ENCODE results near the gene KANSL1. TPM values are rescaled to one million over a fixed set of nuclear protein-coding genes. Genes with fewer than 3 reads are reported as not detected.
A peak's percentile ranks its signal among the peaks of the same experiment; 100 is the strongest.

Gene KANSL1
- total RNA-seq, 2 donors from 2014 or later, result 137 to 144 TPM

DNA sequence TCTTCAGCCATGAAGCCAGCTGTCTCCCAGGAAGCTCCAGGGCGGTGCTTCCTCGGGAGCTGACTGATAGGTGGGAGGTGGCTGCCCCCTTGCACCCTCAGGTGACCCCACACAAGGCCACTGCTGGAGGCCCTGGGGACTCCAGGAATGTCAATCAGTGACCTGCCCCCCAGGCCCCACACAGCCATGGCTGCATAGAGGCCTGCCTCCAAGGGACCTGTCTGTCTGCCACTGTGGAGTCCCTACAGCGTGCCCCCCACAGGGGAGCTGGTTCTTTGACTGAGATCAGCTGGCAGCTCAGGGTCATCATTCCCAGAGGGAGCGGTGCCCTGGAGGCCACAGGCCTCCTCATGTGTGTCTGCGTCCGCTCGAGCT is 180.1 kb downstream of the KANSL1 start:
- DNase-seq, result peak; percentile 59
- H3K4me3 Mint-ChIP-seq, result no peak overlapping the region
- H3K27me3 Mint-ChIP-seq (ENCODE audit: insufficient read depth), result no peaks in the 10 kb centered on the region
- H3K36me3 Mint-ChIP-seq (ENCODE audit: low read depth), result no peaks in the 10 kb centered on the region
- Histone ChIP-seq H3K27ac (ENCODE audit: low read depth, low read length) (no peak overlapping the region), H3K9ac (ENCODE audit: extremely low read depth, low read length, poor library complexity, severe bottlenecking) (no peak overlapping the region), H3K4me3 (ENCODE audit: low read length) (no peak overlapping the region), H3K27me3 (ENCODE audit: control insufficient read depth, insufficient read depth, low read length, poor library complexity, severe bottlenecking) (no peaks in the 10 kb centered on the region), H3K36me3 (ENCODE audit: control insufficient read depth, insufficient read depth, low read length) (no peaks in the 10 kb centered on the region), H3K4me1 (ENCODE audit: control insufficient read depth, insufficient read depth, low read length) (no peaks in the 10 kb centered on the region), H3K9me3 (ENCODE audit: control insufficient read depth, low read length) (no peaks in the 10 kb centered on the region)
- no peaks in the 10 kb centered on the region for H3K9me3 Mint-ChIP-seq
- 89 to 93% methylated on average over 3 to 7 of the region's 7 CpGs for WGBS, 2 experiments (ENCODE audit: insufficient coverage in 1 of 2, insufficient read length in 1 of 2)
- H3K27ac Mint-ChIP-seq, result no peak overlapping the region
- TF ChIP-seq, protein P1, sequence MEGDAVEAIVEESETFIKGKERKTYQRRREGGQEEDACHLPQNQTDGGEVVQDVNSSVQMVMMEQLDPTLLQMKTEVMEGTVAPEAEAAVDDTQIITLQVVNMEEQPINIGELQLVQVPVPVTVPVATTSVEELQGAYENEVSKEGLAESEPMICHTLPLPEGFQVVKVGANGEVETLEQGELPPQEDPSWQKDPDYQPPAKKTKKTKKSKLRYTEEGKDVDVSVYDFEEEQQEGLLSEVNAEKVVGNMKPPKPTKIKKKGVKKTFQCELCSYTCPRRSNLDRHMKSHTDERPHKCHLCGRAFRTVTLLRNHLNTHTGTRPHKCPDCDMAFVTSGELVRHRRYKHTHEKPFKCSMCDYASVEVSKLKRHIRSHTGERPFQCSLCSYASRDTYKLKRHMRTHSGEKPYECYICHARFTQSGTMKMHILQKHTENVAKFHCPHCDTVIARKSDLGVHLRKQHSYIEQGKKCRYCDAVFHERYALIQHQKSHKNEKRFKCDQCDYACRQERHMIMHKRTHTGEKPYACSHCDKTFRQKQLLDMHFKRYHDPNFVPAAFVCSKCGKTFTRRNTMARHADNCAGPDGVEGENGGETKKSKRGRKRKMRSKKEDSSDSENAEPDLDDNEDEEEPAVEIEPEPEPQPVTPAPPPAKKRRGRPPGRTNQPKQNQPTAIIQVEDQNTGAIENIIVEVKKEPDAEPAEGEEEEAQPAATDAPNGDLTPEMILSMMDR (conservative IDR thresholded peaks at IDR 0.05), result no peak
- no peaks in the 10 kb centered on the region for H3K4me1 Mint-ChIP-seq

DNA sequence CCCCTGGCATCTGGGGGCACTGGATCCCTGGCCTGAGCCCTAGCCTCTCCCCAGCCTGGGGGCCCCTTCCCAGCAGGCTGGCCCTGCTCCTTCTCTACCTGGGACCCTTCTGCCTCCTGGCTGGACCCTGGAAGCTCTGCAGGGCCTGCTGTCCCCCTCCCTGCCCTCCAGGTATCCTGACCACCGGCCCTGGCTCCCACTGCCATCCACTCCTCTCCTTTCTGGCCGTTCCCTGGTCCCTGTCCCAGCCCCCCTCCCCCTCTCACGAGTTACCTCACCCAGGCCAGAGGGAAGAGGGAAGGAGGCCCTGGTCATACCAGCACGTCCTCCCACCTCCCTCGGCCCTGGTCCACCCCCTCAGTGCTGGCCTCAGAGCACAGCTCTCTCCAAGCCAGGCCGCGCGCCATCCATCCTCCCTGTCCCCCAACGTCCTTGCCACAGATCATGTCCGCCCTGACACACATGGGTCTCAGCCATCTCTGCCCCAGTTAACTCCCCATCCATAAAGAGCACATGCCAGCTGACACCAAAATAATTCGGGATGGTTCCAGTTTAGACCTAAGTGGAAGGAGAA is 180.6 kb downstream of the KANSL1 start:
- Histone ChIP-seq H3K27ac (ENCODE audit: low read depth, low read length) (no peak overlapping the region), H3K4me1 (ENCODE audit: control insufficient read depth, insufficient read depth, low read length) (no peaks in the 10 kb centered on the region), H3K36me3 (ENCODE audit: control insufficient read depth, insufficient read depth, low read length) (no peaks in the 10 kb centered on the region), H3K9me3 (ENCODE audit: control insufficient read depth, low read length) (no peaks in the 10 kb centered on the region), H3K4me3 (ENCODE audit: low read length) (no peak overlapping the region), H3K9ac (ENCODE audit: extremely low read depth, low read length, poor library complexity, severe bottlenecking) (no peak overlapping the region), H3K27me3 (ENCODE audit: control insufficient read depth, insufficient read depth, low read length, poor library complexity, severe bottlenecking) (no peaks in the 10 kb centered on the region)
- H3K27ac Mint-ChIP-seq, result no peak overlapping the region
- no peaks in the 10 kb centered on the region for H3K4me1 Mint-ChIP-seq
- no peaks in the 10 kb centered on the region for H3K27me3 Mint-ChIP-seq (ENCODE audit: insufficient read depth)
- DNase-seq, result no peak
- TF ChIP-seq, protein P1 (conservative IDR thresholded peaks at IDR 0.05), result no peak
- 89 to 100% methylated on average over 5 to 11 of the region's 11 CpGs for WGBS, 2 experiments (ENCODE audit: insufficient coverage in 1 of 2, insufficient read length in 1 of 2)
- no peaks in the 10 kb centered on the region for H3K9me3 Mint-ChIP-seq
- no peaks in the 10 kb centered on the region for H3K36me3 Mint-ChIP-seq (ENCODE audit: low read depth)
- H3K4me3 Mint-ChIP-seq, result no peak overlapping the region

DNA sequence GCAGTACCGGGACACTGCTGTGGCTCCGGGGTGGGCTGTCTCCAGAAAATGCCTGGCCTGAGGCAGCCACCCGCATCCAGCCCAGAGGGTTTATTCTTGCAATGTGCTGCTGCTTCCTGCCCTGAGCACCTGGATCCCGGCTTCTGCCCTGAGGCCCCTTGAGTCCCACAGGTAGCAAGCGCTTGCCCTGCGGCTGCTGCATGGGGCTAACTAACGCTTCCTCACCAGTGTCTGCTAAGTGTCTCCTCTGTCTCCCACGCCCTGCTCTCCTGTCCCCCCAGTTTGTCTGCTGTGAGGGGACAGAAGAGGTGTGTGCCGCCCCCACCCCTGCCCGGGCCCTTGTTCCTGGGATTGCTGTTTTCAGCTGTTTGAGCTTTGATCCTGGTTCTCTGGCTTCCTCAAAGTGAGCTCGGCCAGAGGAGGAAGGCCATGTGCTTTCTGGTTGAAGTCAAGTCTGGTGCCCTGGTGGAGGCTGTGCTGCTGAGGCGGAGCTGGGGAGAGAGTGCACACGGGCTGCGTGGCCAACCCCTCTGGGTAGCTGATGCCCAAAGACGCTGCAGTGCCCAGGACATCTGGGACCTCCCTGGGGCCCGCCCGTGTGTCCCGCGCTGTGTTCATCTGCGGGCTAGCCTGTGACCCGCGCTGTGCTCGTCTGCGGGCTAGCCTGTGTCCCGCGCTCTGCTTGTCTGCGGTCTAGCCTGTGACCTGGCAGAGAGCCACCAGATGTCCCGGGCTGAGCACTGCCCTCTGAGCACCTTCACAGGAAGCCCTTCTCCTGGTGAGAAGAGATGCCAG is 181.3 kb downstream of the KANSL1 start:
- Mint-ChIP-seq H3K4me1 (no peaks in the 10 kb centered on the region), H3K27ac (no peak overlapping the region), H3K9me3 (no peaks in the 10 kb centered on the region), H3K36me3 (ENCODE audit: low read depth) (no peaks in the 10 kb centered on the region), H3K4me3 (no peak overlapping the region), H3K27me3 (ENCODE audit: insufficient read depth) (no peaks in the 10 kb centered on the region)
- 93 to 94% methylated on average over 22 to 28 of the region's 28 CpGs for WGBS, 2 experiments (ENCODE audit: insufficient coverage in 1 of 2, insufficient read length in 1 of 2)
- TF ChIP-seq, protein P1 (conservative IDR thresholded peaks at IDR 0.05), result no peak
- no peaks in the 10 kb centered on the region for H3K4me1 ChIP-seq (ENCODE audit: control insufficient read depth, insufficient read depth, low read length)
- no peak overlapping the region for H3K9ac ChIP-seq (ENCODE audit: extremely low read depth, low read length, poor library complexity, severe bottlenecking)
- no peaks in the 10 kb centered on the region for H3K27me3 ChIP-seq (ENCODE audit: control insufficient read depth, insufficient read depth, low read length, poor library complexity, severe bottlenecking)
- H3K9me3 ChIP-seq (ENCODE audit: control insufficient read depth, low read length), result no peaks in the 10 kb centered on the region
- H3K36me3 ChIP-seq (ENCODE audit: control insufficient read depth, insufficient read depth, low read length), result no peaks in the 10 kb centered on the region
- H3K4me3 ChIP-seq (ENCODE audit: low read length), result no peak overlapping the region
- H3K27ac ChIP-seq (ENCODE audit: low read depth, low read length), result no peak overlapping the region
- DNase-seq, result peak; percentile 60
